Epithelial cell of proximal tubule (primary cell): ENCODE measurements around the gene NPHS1. TPM values are rescaled to one million over a fixed set of nuclear protein-coding genes. Genes with fewer than 3 reads are reported as not detected.
"Not testable (repeated sequence)": the region's sequence is repeated elsewhere in the genome, so short reads cannot be mapped to it uniquely, and the experiment has no call there.

Experiments
- DNase-seq: peaks from one replicate; pipeline ENCODE4 v3.0.0-alpha.2; 2011; ENCODE audit warnings: low read depth
- H3K4me3 ChIP-seq: 2 replicates; pipeline ENCODE4 v1.5.1; 2011; ENCODE audit warnings: low read depth, mild to moderate bottlenecking, low read length
- total RNA-seq: library from RNA; depleted of rRNA; stranded (reverse); fragments of >200 nt; gene quantifications from 2 replicates; pipeline ENCODE4 v1.2.3, GENCODE V29; 2015
- TF ChIP-seq, protein P1 (sequence below): conservative IDR thresholded peaks from 2 replicates; pipeline ENCODE4 v1.5.1; 2012; ENCODE audit warnings: low read depth, mild to moderate bottlenecking, low read length

NPHS1 gene
- total RNA-seq, 1 donor from 2014 or later, result not detected

DNA sequence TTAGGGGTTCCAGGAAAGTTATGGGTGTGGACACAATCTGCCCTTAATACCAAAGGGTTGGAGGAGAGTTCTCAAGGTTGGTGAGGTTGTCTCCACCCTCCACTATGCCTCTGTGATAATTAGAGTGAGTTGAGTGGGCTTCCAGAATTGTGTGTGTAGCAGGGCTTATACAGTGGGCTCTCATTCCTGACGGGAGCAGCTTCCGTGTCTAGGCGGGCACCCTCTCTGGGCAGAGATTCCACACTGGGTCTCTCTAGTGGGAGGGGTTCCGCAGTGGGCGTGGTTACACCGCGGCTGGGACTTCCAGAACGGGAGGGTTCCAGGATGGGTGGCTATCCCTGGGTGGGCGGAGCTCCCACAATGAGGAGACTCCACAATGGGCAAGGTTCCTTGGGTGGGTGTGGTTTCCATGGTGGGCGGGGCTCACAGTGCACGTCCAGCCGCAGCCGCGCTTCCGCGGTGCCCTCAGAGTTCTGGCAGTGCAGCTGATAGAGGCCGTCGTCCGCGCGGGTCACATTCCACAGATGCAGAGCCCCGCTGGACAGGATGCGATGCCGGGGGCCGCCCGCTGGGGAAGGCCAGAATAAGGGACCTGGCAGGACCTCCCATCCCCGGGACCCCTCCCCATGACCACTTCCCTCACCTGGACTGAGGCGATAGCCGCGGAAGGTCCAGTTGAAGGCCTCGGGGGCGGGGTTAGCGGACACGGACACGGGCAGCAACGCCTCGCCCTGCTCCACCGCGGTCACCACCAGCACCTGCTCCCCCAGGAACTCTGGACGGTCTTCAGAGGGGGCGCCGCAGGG, 8.4 kb downstream of the NPHS1 start:
- TF ChIP-seq, protein P1, sequence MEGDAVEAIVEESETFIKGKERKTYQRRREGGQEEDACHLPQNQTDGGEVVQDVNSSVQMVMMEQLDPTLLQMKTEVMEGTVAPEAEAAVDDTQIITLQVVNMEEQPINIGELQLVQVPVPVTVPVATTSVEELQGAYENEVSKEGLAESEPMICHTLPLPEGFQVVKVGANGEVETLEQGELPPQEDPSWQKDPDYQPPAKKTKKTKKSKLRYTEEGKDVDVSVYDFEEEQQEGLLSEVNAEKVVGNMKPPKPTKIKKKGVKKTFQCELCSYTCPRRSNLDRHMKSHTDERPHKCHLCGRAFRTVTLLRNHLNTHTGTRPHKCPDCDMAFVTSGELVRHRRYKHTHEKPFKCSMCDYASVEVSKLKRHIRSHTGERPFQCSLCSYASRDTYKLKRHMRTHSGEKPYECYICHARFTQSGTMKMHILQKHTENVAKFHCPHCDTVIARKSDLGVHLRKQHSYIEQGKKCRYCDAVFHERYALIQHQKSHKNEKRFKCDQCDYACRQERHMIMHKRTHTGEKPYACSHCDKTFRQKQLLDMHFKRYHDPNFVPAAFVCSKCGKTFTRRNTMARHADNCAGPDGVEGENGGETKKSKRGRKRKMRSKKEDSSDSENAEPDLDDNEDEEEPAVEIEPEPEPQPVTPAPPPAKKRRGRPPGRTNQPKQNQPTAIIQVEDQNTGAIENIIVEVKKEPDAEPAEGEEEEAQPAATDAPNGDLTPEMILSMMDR, result no peak
- no peak overlapping the region for H3K4me3 ChIP-seq
- DNase-seq, result no peak

DNA sequence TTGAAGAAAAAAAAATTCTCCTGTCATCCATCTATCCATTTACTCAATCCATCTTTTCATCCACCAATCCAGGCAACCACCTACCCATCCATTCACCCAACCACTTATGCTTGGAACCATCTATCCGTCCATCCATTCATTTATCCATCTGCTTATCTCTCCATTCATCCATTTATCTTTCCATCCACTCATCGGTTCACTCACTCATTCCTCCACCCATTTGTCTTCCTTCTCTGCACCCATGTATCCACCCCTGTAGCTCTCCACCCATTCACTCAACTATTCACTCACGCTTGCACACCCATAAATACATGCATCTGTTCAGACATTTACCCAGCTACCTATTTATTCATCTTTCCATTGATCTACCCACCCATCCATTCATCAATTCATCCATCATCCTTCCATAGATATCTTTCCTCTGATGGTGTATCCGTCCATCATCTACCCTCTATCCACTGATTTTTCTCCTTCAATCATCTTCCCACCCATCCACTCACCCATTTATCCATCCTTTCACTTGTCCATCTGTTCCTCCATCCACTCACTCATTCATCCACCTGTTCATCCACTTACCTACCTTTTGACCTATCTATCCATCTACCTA, 9.5 kb downstream of the NPHS1 start:
- H3K4me3 ChIP-seq, result no peak overlapping the region
- TF ChIP-seq, protein P1, result no peak
- no peak for DNase-seq

GRCh38 chr19:35841961-35842595, 10.2 kb downstream of the NPHS1 start:
- DNase-seq, result no peak
- TF ChIP-seq, protein P1, result no peak
- no peak overlapping the region for H3K4me3 ChIP-seq

- not testable (repeated sequence) for H3K4me3 ChIP-seq, DNase-seq
Measured at GRCh38 chr19:35836096-35836495, 16.2 kb downstream of the NPHS1 start.

GRCh38 chr19:35833972-35834371, 18.3 kb downstream of the NPHS1 start:
- TF ChIP-seq, protein P1, result no peak
- no peak overlapping the region for H3K4me3 ChIP-seq
- DNase-seq, result no peak

GRCh38 chr19:35832054-35832453, 20.2 kb downstream of the NPHS1 start:
- no peak for DNase-seq
- TF ChIP-seq, protein P1, result no peak
- no peak overlapping the region for H3K4me3 ChIP-seq

DNA sequence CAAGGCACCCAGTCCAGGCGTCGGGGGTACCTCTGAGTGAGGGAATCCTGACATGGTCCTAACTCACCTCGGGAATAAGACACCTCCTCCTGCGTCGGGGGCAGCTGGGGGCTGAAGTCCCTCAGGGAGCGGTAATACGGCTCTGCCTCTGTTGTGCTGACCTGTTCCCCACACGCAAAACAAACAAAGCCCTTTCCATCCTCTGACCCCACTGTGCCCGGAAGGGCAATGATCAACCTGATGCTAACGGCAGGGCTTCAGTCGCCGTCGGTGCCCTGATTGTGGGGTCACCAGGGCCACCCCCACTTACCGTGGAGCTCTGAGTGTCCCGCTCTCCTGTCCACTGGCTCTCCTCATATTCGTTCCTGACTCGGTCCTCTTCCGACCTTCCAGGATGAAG, 21.3 kb downstream of the NPHS1 start:
- H3K4me3 ChIP-seq, result no peak overlapping the region

More for the DNA sequence above, 21.3 kb downstream of the NPHS1 start:
- no peak for DNase-seq
- TF ChIP-seq, protein P1, result no peak
